Measurements from ENCODE around the gene ZCCHC4.

GRCh38 chr4:25271866-25272265, 40.7 kb upstream of the ZCCHC4 start:
- TF ChIP-seq CTCF (IDR thresholded peaks at IDR 0.05; ENCODE audit: low read length) = no peak
- no peak for TF ChIP-seq EZH2phosphoT487 (IDR thresholded peaks at IDR 0.05; ENCODE audit: low read length)

Data from MM.1S (cell line).